NCI-H82 (cell line): ENCODE measurements around the gene SMPDL3A.

Experiments used
- DNase-seq: peaks from one replicate; lab custom pipeline; 2025; lab: John Stamatoyannopoulos, UW

SMPDL3A gene

DNA sequence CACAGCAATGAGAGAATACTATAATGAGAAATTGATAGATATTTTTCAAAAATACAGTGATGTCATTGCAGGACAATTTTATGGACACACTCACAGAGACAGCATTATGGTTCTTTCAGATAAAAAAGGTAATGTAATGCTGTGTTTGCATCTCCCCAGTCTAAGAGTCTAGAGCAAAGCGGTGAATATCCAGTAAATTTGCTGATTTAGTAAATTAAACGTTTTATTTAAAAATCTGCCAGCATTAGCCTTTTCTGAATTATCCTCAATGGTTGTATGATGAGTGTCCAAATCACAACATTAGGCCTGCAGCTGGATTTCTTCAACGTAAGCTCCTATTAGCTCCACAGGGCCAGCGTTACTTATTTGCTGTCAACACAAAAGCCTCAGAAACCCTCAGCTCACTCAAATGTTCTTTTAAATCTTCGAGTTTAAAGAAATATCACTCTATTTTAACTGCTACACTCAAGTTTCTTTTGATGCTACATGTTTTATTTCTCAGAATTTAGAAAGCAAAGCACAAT is 16.0 kb downstream of the SMPDL3A start:
- no peak for DNase-seq

DNA sequence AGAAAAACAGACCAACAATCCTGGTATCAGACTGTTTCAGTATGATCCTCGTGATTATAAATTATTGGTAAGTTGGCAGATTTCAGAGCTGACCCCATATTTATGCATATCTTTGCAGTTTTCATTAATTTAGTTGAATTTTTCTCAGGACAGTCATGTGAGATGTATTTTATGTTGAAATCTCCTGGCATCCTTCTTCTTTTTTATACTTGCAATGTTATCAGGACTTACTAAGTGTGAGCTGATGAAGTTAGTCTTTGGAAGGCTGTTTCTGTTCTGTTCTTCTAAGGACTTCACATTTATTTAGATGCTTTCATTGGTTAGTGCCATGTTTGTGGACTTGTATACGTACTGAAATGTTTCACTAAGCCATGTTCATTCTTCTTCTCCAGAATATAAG is 17.2 kb downstream of the SMPDL3A start:
- DNase-seq = no peak

- no peak for DNase-seq
Measured at GRCh38 chr6:122808121-122808885, 19.2 kb downstream of the SMPDL3A start.

DNA sequence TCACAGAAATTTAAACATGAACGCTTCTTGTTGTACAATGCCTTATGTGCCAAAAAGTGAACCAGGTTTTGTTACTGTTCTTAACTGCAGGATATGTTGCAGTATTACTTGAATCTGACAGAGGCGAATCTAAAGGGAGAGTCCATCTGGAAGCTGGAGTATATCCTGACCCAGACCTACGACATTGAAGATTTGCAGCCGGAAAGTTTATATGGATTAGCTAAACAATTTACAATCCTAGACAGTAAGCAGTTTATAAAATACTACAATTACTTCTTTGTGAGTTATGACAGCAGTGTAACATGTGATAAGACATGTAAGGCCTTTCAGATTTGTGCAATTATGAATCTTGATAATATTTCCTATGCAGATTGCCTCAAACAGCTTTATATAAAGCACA is 19.9 kb downstream of the SMPDL3A start:
- no peak for DNase-seq

- DNase-seq = no peak
Measured at GRCh38 chr6:122809691-122810090, 20.6 kb downstream of the SMPDL3A start.

- peak; percentile 68 for DNase-seq
Measured at GRCh38 chr6:122810189-122810588, 21.1 kb downstream of the SMPDL3A start.

DNA sequence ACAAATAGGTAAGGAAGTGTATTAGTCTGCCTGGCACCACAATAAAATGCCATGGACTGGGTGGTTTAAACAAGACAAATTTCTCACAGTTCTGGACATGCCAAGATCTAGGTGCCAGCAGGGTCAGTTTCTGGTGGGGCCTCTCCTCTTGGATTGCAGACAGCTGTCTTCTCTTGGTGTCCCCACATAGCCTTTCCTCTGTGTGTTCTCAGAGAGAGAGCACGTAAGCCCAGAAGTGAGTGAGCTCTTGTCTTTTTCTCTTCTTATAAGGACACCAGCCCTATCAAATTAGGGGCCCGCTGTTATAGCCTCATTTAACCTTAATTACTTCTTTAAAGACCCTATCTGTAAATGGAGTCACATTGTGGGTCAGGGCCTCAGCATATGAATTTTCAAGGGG is 28.3 kb downstream of the SMPDL3A start:
- peak; percentile 21 for DNase-seq

GRCh38 chr6:122817766-122818165 is 28.7 kb downstream of the SMPDL3A start:
- DNase-seq = no peak

DNA sequence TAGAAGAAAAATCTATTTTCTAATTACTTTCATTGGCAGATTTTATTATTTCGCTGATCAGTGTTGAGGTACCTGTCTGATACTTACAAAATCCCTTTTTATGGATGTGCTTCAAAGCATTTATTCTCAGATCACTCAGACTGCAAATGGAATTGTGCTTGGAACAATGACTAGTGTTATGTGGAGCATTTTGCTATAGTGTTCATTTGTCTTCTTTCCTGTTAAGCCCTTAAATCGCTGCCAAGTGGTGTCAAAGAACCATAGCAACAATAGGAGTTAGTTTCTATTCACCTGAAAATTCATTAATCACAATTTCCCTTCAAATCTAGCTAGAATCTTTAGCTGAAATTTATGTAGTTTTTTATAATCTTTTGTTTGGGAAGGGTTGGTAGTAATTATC is 29.8 kb downstream of the SMPDL3A start:
- peak; percentile 42 for DNase-seq

GRCh38 chr6:122821095-122821494 is 32.0 kb downstream of the SMPDL3A start:
- DNase-seq = no peak

DNA sequence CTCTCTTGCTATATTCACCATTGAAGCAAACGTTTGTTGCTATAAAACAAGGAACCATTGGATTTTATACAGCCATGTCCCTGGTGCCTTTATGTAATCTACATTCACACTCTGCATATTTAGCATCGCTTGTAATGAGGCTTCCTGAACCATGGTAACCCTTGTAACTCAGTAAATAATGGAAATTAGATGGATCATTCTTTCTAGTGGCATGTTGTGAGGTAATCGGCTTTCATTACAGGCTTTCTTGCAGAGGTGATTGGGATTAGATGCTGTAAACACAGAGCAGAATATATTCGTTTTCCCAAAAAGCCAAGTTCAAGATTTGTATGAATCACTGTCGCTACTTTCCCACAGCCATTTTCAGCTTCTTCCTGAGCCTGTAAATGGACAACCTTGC is 36.1 kb downstream of the SMPDL3A start:
- DNase-seq = peak; percentile 83

DNA sequence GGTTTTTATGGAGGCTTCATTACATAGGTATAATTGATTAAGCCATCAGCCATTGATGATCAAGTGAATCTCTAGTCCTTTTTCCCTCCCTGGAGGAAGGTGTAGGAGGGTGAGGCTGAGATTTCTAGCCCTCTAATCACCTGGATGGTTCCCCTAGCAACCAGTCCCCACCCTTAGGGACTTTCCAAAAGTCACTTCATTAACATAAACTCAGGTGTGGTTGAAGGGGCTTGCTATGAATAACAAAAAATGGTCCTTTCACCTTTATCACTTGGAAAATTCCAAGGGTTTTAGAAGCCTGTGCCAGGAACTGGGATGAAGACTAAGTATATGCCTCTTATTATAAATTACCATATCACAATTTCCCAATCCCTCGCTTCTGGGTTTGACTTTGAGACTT is 40.4 kb downstream of the SMPDL3A start:
- DNase-seq = no peak

- DNase-seq = no peak
Measured at GRCh38 chr6:122831511-122831910, 42.5 kb downstream of the SMPDL3A start.

DNA sequence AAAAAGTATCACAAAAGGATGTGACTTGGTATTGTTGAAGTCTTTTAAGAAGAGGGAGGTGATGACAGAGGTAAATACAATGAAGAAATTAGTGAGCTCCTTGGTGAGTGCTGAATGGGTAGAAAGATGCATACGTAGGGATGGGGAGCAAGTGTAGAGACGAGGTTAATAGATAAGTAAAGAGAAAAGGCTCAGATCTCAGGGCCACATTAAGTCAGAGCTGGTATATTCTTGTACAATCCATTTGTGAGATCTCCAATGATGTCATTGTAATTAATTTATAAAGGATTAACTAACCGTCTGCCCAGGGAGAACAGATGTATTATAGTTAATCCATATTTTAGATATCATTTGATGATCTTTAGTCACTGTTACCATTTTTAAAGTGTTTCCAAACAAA is 43.4 kb downstream of the SMPDL3A start:
- DNase-seq = peak; percentile 77

DNA sequence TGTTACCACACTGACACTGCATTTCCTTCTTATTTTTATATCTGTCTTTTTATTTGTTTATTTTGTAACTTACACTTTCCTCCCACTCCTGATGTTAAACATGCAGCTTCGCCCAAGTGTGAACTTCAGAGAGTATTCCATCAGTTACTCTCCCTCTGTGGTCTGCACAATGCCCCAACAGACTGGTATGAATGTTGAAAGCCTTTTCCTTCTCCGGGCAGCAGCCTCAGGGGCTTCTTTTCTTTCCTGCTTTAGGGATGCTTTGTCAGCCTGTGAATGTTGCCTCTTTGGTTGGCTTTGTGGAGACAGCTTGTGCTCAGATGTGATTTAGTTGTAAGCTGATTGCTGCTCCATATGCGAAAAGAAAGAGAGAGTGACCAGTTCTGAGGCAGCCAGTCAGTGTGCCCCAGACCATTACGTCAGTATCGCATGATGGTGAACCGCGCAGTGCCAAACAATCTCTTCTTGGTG is 44.0 kb downstream of the SMPDL3A start:
- DNase-seq = peak; percentile 97

DNA sequence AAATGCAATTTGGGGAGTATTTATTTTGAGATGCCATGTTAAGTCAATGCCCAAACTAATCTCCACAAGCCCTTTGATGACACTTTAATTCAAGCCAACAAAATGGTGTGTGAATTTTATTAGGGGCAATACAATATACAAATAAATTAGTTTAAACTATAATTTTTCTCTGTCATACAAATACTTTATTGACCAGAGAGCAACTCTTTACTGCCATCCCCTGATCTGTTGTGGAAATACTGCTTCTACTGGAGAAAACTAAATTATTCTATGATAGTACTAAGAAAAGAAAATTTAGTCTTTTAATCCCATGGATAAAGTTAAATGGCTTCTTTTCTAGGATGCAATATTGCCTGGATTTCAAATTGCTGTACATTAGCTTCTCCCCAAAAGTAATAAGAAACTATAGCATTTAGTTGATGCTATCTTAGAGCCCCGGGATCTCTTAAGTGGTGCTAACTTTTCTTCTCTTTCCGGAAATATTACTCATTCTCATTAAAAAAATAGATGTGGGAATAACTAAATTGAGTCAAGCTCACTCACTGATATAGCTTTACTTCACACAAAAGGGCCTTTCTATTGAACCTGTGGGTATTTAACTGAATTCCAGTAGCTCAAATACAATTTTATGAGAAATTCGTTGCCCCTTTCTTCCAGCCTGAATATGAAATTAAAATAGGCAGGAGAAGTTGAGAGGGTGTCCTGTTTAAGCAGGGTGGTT is 49.2 kb downstream of the SMPDL3A start:
- peak; percentile 33 for DNase-seq

- DNase-seq = peak; percentile 86
Measured at GRCh38 chr6:122839472-122839871, 50.4 kb downstream of the SMPDL3A start.

- DNase-seq = no peak
Measured at GRCh38 chr6:122839906-122840305, 50.8 kb downstream of the SMPDL3A start.

DNA sequence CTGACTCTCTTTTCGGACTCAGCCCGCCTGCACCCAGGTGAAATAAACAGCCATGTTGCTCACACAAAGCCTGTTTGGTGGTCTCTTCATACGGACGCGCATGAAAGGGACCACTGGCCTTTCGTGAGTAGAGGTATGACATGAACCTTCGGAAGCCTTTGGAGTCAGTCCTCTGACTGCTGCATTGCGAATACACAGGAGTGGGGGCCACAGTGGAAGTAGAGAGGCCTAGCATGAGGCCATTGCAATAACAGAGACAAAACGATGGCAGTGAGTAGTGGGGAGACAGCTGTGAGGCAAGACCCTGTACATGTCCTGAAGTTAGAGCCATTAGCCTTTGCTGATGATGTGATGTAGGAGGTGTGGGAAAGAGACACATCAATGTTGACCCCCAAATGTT is 56.4 kb downstream of the SMPDL3A start:
- DNase-seq = no peak

DNA sequence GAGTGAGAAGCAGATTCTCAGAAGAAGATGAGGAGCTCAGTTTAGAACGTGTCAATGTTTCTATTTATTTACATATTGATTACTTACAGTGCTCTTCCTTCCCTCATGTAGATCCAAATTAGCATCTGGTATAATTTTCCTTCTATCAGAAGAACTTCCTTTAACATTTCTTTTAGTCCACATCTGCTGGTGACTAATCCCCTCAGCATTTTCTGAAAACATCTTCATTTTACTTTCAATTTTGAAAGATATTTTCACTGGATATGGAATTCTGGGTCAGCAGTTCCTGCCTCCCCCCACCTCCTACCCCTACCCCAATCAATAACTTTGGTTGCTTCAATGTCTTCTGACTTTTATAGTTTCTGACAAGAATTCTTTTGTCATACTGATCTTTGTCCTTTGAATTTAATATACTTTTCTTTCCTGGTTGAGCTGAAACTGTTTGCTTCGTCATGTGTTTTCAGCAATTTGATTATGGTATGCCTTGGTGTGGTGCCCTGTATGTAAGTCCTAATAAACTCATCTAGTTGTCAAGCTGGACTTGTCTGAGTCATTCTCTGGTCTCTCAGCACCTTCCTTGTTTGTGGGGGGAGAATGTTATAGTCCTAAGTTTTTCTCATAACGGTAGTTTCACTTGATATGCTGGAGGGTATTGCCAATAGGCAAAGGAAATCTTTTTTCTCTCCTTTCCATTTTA is 57.0 kb downstream of the SMPDL3A start:
- no peak for DNase-seq

DNA sequence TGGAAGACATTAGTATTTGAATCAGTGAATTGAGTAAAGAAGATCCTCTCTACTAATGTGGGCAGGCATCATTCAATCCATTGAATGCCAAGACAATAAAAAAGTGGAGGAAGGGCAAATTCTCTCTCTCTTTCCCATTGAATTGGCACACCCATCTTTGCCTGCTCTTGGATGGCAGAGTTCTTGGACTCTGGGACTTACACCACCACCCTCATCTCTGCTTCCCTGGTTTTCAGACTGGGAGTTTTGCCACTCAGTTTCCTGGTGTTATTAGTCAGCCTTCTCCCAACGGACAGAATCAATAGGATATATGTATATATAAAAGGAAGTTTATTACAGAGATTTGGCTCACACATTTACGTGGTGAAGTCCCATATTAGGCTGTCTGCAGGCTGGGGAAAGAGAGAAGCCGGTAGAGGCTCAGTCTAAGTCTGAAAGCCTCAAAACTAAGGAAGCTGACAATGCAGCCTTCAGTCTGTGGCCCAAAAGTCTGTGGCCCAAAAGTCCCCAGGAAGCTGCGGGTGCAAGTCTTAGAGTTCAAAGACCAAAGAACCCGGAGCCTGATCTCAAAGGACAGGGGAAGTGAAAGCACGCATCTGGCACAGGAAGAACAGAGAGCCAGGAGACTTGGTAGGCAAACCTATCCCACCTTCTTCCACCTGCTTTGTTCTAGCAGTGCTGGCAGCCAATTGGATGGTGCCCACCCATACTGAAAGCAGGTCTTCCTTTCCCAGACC is 64.4 kb downstream of the SMPDL3A start:
- DNase-seq = no peak
